ENCODE measurements around the gene ELOVL1.
A peak's percentile ranks its signal among the peaks of the same experiment; 100 is the strongest.

DNA sequence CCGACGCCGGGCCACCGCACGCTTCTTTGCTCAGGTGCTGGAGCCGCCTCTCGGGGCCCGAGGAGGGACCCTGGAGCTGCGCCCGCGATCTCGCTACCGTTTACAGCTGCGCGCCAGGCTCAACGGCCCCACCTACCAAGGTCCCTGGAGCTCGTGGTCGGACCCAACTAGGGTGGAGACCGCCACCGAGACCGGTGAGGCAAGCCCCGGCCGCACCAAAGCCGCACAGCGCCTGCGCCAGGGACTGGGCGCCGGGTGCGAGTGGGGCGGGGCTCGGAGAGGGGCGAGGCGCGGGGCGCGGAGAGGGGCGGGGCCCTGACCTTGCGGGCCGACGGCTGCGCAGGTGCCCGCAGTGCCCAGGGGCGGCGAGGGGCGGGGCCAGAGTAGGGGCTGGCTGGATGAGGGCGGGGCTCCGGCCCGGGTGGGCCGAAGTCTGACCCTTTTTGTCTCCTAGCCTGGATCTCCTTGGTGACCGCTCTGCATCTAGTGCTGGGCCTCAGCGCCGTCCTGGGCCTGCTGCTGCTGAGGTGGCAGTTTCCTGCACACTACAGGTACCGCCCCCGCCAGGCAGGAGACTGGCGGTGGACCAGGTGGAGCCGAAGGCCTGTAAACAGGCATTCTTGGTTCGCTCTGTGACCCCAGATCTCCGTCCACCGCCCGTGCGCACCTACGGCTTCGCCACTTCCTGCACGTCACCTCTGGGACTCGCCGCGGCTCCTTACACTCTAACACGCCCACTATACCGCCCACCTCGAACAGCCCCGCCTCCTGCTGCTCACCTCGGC, 18.8 kb downstream of the ELOVL1 start:
- TF ChIP-seq, protein P1, sequence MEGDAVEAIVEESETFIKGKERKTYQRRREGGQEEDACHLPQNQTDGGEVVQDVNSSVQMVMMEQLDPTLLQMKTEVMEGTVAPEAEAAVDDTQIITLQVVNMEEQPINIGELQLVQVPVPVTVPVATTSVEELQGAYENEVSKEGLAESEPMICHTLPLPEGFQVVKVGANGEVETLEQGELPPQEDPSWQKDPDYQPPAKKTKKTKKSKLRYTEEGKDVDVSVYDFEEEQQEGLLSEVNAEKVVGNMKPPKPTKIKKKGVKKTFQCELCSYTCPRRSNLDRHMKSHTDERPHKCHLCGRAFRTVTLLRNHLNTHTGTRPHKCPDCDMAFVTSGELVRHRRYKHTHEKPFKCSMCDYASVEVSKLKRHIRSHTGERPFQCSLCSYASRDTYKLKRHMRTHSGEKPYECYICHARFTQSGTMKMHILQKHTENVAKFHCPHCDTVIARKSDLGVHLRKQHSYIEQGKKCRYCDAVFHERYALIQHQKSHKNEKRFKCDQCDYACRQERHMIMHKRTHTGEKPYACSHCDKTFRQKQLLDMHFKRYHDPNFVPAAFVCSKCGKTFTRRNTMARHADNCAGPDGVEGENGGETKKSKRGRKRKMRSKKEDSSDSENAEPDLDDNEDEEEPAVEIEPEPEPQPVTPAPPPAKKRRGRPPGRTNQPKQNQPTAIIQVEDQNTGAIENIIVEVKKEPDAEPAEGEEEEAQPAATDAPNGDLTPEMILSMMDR (IDR thresholded peaks at IDR 0.05; ENCODE audit: low read depth, low read length, missing input control) = no peak
- TF ChIP-seq MAX (IDR thresholded peaks at IDR 0.05) (no peak), YY1 (IDR thresholded peaks at IDR 0.05) (peak; percentile 26), REST (IDR thresholded peaks at IDR 0.05) (peak; percentile 38)
